Prostate gland (tissue), 2 donors: ENCODE results near the gene GSTA3.

Experiments used
- CTCF ChIP-seq, 4 experiments: fragments of 200-600 bp in 2 of 4; fragments of 450-650 bp in 2 of 4; sonication (generic) in 2 of 4; IDR thresholded peaks; 1 replicate in 3 of 4; 2 replicates in 1 of 4; pipeline ENCODE4 v1.5.1; 2016 to 2019; ENCODE audit warnings: antibody characterized with exemption in 4 of 4, mild to moderate bottlenecking in 2 of 4, moderate library complexity in 2 of 4
- POLR2A ChIP-seq: fragments of 450-650 bp; IDR thresholded peaks from one replicate; pipeline ENCODE4 v1.6.1; 2016; ENCODE audit warnings: antibody characterized with exemption, mild to moderate bottlenecking
- POLR2AphosphoS5 ChIP-seq: sonication (generic); formaldehyde crosslinking; IDR thresholded peaks from one replicate; pipeline ENCODE4 v1.6.1; 2017; ENCODE audit warnings: antibody characterized with exemption

- TF ChIP-seq CTCF (IDR thresholded peaks at IDR 0.05) (no peak), POLR2AphosphoS5 (no peak), POLR2A (no peak)
Measured at GRCh38 chr6:52881662-52881995, 27.9 kb downstream of the GSTA3 start.
